Smooth muscle cell (in vitro differentiated cells): Measurements from ENCODE around the gene MEAF6. TPM values are rescaled to one million over a fixed set of nuclear protein-coding genes. Genes with fewer than 3 reads are reported as not detected.

Source experiments
- DNase-seq: peaks from one replicate; lab custom pipeline; 2025; ENCODE audit not compliant: unreplicated experiment; lab: John Stamatoyannopoulos, UW
- H2AFZ ChIP-seq: fragments of 200-600 bp; sonication (generic); 2 replicates; pipeline ENCODE4 v1.6.0; 2016; ENCODE audit warnings: antibody characterized with exemption, low read depth, mild to moderate bottlenecking
- H3F3A ChIP-seq: fragments of 200-600 bp; sonication (generic); 2 replicates; pipeline ENCODE4 v1.6.0; 2017; ENCODE audit warnings: antibody characterized with exemption, low read depth
- H3K27ac ChIP-seq: fragments of 200-600 bp; sonication (generic); 2 replicates; pipeline ENCODE4 v1.5.1; 2016; ENCODE audit warnings: low read depth, mild to moderate bottlenecking
- H3K27me3 ChIP-seq: fragments of 200-600 bp; sonication (generic); 2 replicates; pipeline ENCODE4 v1.6.1; 2016; ENCODE audit warnings: low read depth, mild to moderate bottlenecking
- H3K36me3 ChIP-seq: fragments of 200-600 bp; sonication (generic); 2 replicates; pipeline ENCODE4 v1.5.1; 2016; ENCODE audit warnings: low read depth
- H3K4me1 ChIP-seq: fragments of 200-600 bp; sonication (generic); 2 replicates; pipeline ENCODE4 v1.5.1; 2016; ENCODE audit warnings: low read depth
- H3K4me2 ChIP-seq: fragments of 200-600 bp; sonication (generic); 2 replicates; pipeline ENCODE4 v1.6.0; 2016; ENCODE audit warnings: mild to moderate bottlenecking
- H3K4me3 ChIP-seq: fragments of 200-600 bp; sonication (generic); 2 replicates; pipeline ENCODE4 v1.5.1; 2016; ENCODE audit warnings: mild to moderate bottlenecking
- H3K79me2 ChIP-seq: fragments of 200-600 bp; sonication (generic); 2 replicates; pipeline ENCODE4 v1.6.0; 2016; ENCODE audit warnings: low read depth, mild to moderate bottlenecking
- H3K9ac ChIP-seq: fragments of 200-600 bp; sonication (generic); 2 replicates; pipeline ENCODE4 v1.6.0; 2016; ENCODE audit warnings: low read depth
- H3K9me3 ChIP-seq: fragments of 200-600 bp; sonication (generic); replicated peaks from 2 replicates; pipeline ENCODE4 v1.5.1; 2016; ENCODE audit warnings: low read depth
- H4K20me1 ChIP-seq: fragments of 200-600 bp; sonication (generic); 2 replicates; pipeline ENCODE4 v1.6.0; 2016; ENCODE audit warnings: low read depth
- CTCF ChIP-seq: fragments of 200-600 bp; sonication (generic); IDR thresholded peaks from 2 replicates; pipeline ENCODE4 v1.5.1; 2017; ENCODE audit warnings: borderline replicate concordance, mild to moderate bottlenecking, antibody characterized with exemption; ENCODE audit not compliant: insufficient read depth, poor library complexity, severe bottlenecking
- WGBS: methylation state at CpG from one replicate; pipeline ENCODE4 v1.1.7; 2016; ENCODE audit warnings: low lambda C conversion rate; 5-methylcytosine and 5-hydroxymethylcytosine counted together
- polyA plus RNA-seq: library from polyadenylated mRNA; unstranded; fragments of >200 nt; fragmentation: Nextera tagmentation; extraction: Ambion mirVana; gene quantifications from 2 replicates; pipeline ENCODE4 v1.2.1, GENCODE V29; 2016
- total RNA-seq: library from RNA; depleted of rRNA; stranded (reverse); fragments of >200 nt; gene quantifications from 2 replicates; pipeline ENCODE4 v1.2.3, GENCODE V29; 2014

Gene MEAF6
- total and polyA plus RNA-seq, 2 experiments from 2014 or later = 58.8 to 87.6 TPM

- peaks cover 33% of the 10 kb centered on the region for H4K20me1 ChIP-seq
- 11% methylated on average over 11 of the region's 11 CpGs for WGBS
- no peaks in the 10 kb centered on the region for H3K27me3 ChIP-seq
- H3K27ac ChIP-seq = peak overlapping the region; percentile 88
- H3K4me1 ChIP-seq = peaks cover 14% of the 10 kb centered on the region
- H3K79me2 ChIP-seq = peaks cover 40% of the 10 kb centered on the region
- H3F3A ChIP-seq = no peaks in the 10 kb centered on the region
- peak overlapping the region; percentile 97 for H3K9ac ChIP-seq
- H3K4me2 ChIP-seq = peak overlapping the region; percentile 98
- no peaks in the 10 kb centered on the region for H3K9me3 ChIP-seq
- TF ChIP-seq CTCF = no peak
- peak overlapping the region; percentile 93 for H3K4me3 ChIP-seq
- no peak for DNase-seq
- no peaks in the 10 kb centered on the region for H3K36me3 ChIP-seq
- no peak overlapping the region for H2AFZ ChIP-seq
These were observed 39.0 kb upstream of the MEAF6 start for GRCh38 chr1:37553598-37553926.

GRCh38 chr1:37549341-37549740 lies 34.8 kb upstream of the MEAF6 start:
- TF ChIP-seq CTCF = no peak
- Histone ChIP-seq H3F3A (no peaks in the 10 kb centered on the region), H3K79me2 (peaks cover 43% of the 10 kb centered on the region), H4K20me1 (peaks cover 41% of the 10 kb centered on the region), H3K4me3 (no peak overlapping the region), H3K9ac (no peak overlapping the region), H3K4me2 (no peak overlapping the region), H2AFZ (no peak overlapping the region), H3K27ac (peak overlapping the region; percentile 8), H3K27me3 (no peaks in the 10 kb centered on the region), H3K9me3 (no peaks in the 10 kb centered on the region), H3K36me3 (peaks cover 4% of the 10 kb centered on the region), H3K4me1 (peaks cover 12% of the 10 kb centered on the region)
- no peak for DNase-seq
- WGBS = 83% methylated on average over 6 of the region's 6 CpGs

GRCh38 chr1:37545019-37545418 lies 30.5 kb upstream of the MEAF6 start:
- H4K20me1 ChIP-seq = peaks cover 39% of the 10 kb centered on the region
- peaks cover 4% of the 10 kb centered on the region for H3K36me3 ChIP-seq
- H3K27ac ChIP-seq = no peak overlapping the region
- no peak for TF ChIP-seq CTCF
- H3K9me3 ChIP-seq = no peaks in the 10 kb centered on the region
- H3F3A ChIP-seq = no peaks in the 10 kb centered on the region
- H2AFZ ChIP-seq = no peak overlapping the region
- H3K79me2 ChIP-seq = peaks cover 7% of the 10 kb centered on the region
- no peaks in the 10 kb centered on the region for H3K4me1 ChIP-seq
- DNase-seq = no peak
- H3K4me2 ChIP-seq = no peak overlapping the region
- 82% methylated on average over 5 of the region's 5 CpGs for WGBS
- no peaks in the 10 kb centered on the region for H3K27me3 ChIP-seq
- no peak overlapping the region for H3K4me3 ChIP-seq
- H3K9ac ChIP-seq = no peak overlapping the region

GRCh38 chr1:37544530-37544929 lies 30.0 kb upstream of the MEAF6 start:
- no peaks in the 10 kb centered on the region for H3K27me3 ChIP-seq
- TF ChIP-seq CTCF = no peak
- no peak overlapping the region for H3K4me3 ChIP-seq
- no peak for DNase-seq
- peaks cover 4% of the 10 kb centered on the region for H3K36me3 ChIP-seq
- H3K9me3 ChIP-seq = no peaks in the 10 kb centered on the region
- H3F3A ChIP-seq = no peaks in the 10 kb centered on the region
- no peak overlapping the region for H3K9ac ChIP-seq
- WGBS = over 99% methylated on average over 21 of the region's 21 CpGs
- H4K20me1 ChIP-seq = peaks cover 35% of the 10 kb centered on the region
- no peak overlapping the region for H3K4me2 ChIP-seq
- H2AFZ ChIP-seq = no peak overlapping the region
- no peaks in the 10 kb centered on the region for H3K4me1 ChIP-seq
- no peak overlapping the region for H3K27ac ChIP-seq
- peaks cover 3% of the 10 kb centered on the region for H3K79me2 ChIP-seq
